Large intestine (tissue), 3 donors: ENCODE data around the gene ANKEF1. TPM values are rescaled to one million over a fixed set of nuclear protein-coding genes. Genes with fewer than 3 reads are reported as not detected.

ENCODE experiments used
- DNase-seq, 2 donors: peaks; one replicate each; pipeline versions ENCODE4 v3.0.0 to v3.0.0-alpha.2; 2013
- H3K27ac ChIP-seq: one replicate; pipeline ENCODE4 v1.5.1; 2013; ENCODE audit warnings: low read length
- H3K27me3 ChIP-seq: 2 replicates; pipeline ENCODE4 v1.6.1; 2013; ENCODE audit warnings: low read length; ENCODE audit not compliant: control insufficient read depth, insufficient read depth
- H3K36me3 ChIP-seq: 2 replicates; pipeline ENCODE4 v1.6.1; 2013; ENCODE audit warnings: low read length; ENCODE audit not compliant: control insufficient read depth, insufficient read depth
- H3K4me1 ChIP-seq: one replicate; pipeline ENCODE4 v1.6.1; 2013; ENCODE audit warnings: low read length; ENCODE audit not compliant: control insufficient read depth, insufficient read depth
- H3K4me3 ChIP-seq: one replicate; pipeline ENCODE4 v1.5.1; 2013; ENCODE audit warnings: low read length
- H3K9me3 ChIP-seq: one replicate; pipeline ENCODE4 v1.6.1; 2013; ENCODE audit warnings: mild to moderate bottlenecking, low read depth, low read length, moderate library complexity; ENCODE audit not compliant: control insufficient read depth
- WGBS: methylation state at CpG from one replicate; pipeline ENCODE4 v1.1.5; 2013; ENCODE audit warnings: low lambda C conversion rate; ENCODE audit not compliant: insufficient coverage; 5-methylcytosine and 5-hydroxymethylcytosine counted together
- polyA plus RNA-seq: library from polyadenylated mRNA; unstranded; fragments of 120-200 nt; gene quantifications from one replicate; pipeline ENCODE4 v1.2.1, GENCODE V29; 2013

ANKEF1 gene
- polyA plus RNA-seq, 1 donor, result 6.9 TPM

GRCh38 chr20:10078403-10078802 lies 43.6 kb downstream of the ANKEF1 start:
- H3K9me3 ChIP-seq, result no peaks in the 10 kb centered on the region
- no peaks in the 10 kb centered on the region for H3K4me1 ChIP-seq
- no peak overlapping the region for H3K4me3 ChIP-seq
- no peak for DNase-seq
- H3K27ac ChIP-seq, result no peak overlapping the region
- no peaks in the 10 kb centered on the region for H3K27me3 ChIP-seq
- WGBS, result no CpG with 5 or more reads among the region's 3 CpGs
- no peaks in the 10 kb centered on the region for H3K36me3 ChIP-seq

- H3K4me1 ChIP-seq, result no peaks in the 10 kb centered on the region
- no peaks in the 10 kb centered on the region for H3K9me3 ChIP-seq
- H3K4me3 ChIP-seq, result no peak overlapping the region
- H3K27me3 ChIP-seq, result no peaks in the 10 kb centered on the region
- no peak for DNase-seq
- no peaks in the 10 kb centered on the region for H3K36me3 ChIP-seq
- H3K27ac ChIP-seq, result no peak overlapping the region
Measured at GRCh38 chr20:10079964-10080363, 45.2 kb downstream of the ANKEF1 start.

GRCh38 chr20:10080574-10080973 lies 45.8 kb downstream of the ANKEF1 start:
- H3K4me1 ChIP-seq, result no peaks in the 10 kb centered on the region

GRCh38 chr20:10089871-10090587 lies 55.2 kb downstream of the ANKEF1 start:
- Histone ChIP-seq H3K36me3 (no peaks in the 10 kb centered on the region), H3K4me1 (no peaks in the 10 kb centered on the region), H3K4me3 (no peak overlapping the region), H3K9me3 (no peaks in the 10 kb centered on the region), H3K27ac (no peak overlapping the region), H3K27me3 (no peaks in the 10 kb centered on the region)
- WGBS, result no CpG with 5 or more reads among the region's 4 CpGs
- no peak for DNase-seq

More at GRCh38 chr20:10080574-10080973, 45.8 kb downstream of the ANKEF1 start:
- Histone ChIP-seq H3K4me3 (no peak overlapping the region), H3K36me3 (no peaks in the 10 kb centered on the region), H3K27ac (no peak overlapping the region), H3K9me3 (no peaks in the 10 kb centered on the region), H3K27me3 (no peaks in the 10 kb centered on the region)
- DNase-seq, result no peak

- no peaks in the 10 kb centered on the region for H3K9me3 ChIP-seq
- no peaks in the 10 kb centered on the region for H3K4me1 ChIP-seq
- no peaks in the 10 kb centered on the region for H3K27me3 ChIP-seq
- no peak overlapping the region for H3K4me3 ChIP-seq
- WGBS, result no CpG with 5 or more reads among the region's 2 CpGs
- no peaks in the 10 kb centered on the region for H3K36me3 ChIP-seq
- H3K27ac ChIP-seq, result no peak overlapping the region
- DNase-seq, result peak; percentile 9 to 26
Measured at GRCh38 chr20:10090588-10091166, 55.9 kb downstream of the ANKEF1 start.

GRCh38 chr20:10093087-10093591 lies 58.4 kb downstream of the ANKEF1 start:
- Histone ChIP-seq H3K4me1 (no peaks in the 10 kb centered on the region), H3K36me3 (no peaks in the 10 kb centered on the region), H3K4me3 (no peak overlapping the region), H3K27me3 (no peaks in the 10 kb centered on the region), H3K9me3 (no peaks in the 10 kb centered on the region), H3K27ac (no peak overlapping the region)
- WGBS, result no CpG with 5 or more reads among the region's 2 CpGs
- no peak for DNase-seq

- Histone ChIP-seq H3K27ac (no peak overlapping the region), H3K27me3 (no peaks in the 10 kb centered on the region), H3K9me3 (no peaks in the 10 kb centered on the region), H3K4me1 (no peaks in the 10 kb centered on the region), H3K36me3 (no peaks in the 10 kb centered on the region), H3K4me3 (no peak overlapping the region)
- DNase-seq, result no peak
- WGBS, result 100% methylated on average over 4 of the region's 5 CpGs
Measured at GRCh38 chr20:10094566-10095173, 59.9 kb downstream of the ANKEF1 start.

- Histone ChIP-seq H3K4me1 (no peaks in the 10 kb centered on the region), H3K36me3 (no peaks in the 10 kb centered on the region), H3K27ac (no peak overlapping the region), H3K4me3 (no peak overlapping the region), H3K9me3 (no peaks in the 10 kb centered on the region), H3K27me3 (no peaks in the 10 kb centered on the region)
- no peak for DNase-seq
- no CpG with 5 or more reads among the region's 3 CpGs for WGBS
Measured at GRCh38 chr20:10096790-10097189, 62.0 kb downstream of the ANKEF1 start.

- no peak for DNase-seq
- no peak overlapping the region for H3K4me3 ChIP-seq
- no peak overlapping the region for H3K27ac ChIP-seq
Measured at GRCh38 chr20:10105046-10105445, 70.3 kb downstream of the ANKEF1 start.

More at GRCh38 chr20:10105046-10105445, 70.3 kb downstream of the ANKEF1 start:
- H3K9me3 ChIP-seq, result no peaks in the 10 kb centered on the region
- H3K36me3 ChIP-seq, result no peaks in the 10 kb centered on the region
- H3K27me3 ChIP-seq, result no peaks in the 10 kb centered on the region
- no peaks in the 10 kb centered on the region for H3K4me1 ChIP-seq
